HG02798 (cell line): ENCODE results near the gene OR7A5.
"Not testable (repeated sequence)": the region's sequence is repeated elsewhere in the genome, so short reads cannot be mapped to it uniquely, and the experiment has no call there.

Experiments used
- ATAC-seq: cut with Tn5 transposase; IDR thresholded peaks from one replicate; pipeline ENCODE4 v1.9.1; 2021; ENCODE audit warnings: mild to moderate bottlenecking; ENCODE audit not compliant: unreplicated experiment, poor library complexity

OR7A5 gene

GRCh38 chr19:14835011-14835410, at the start of gene OR7A5, which contains the start of gene OR7C1:
Gene OR7A5 (minus strand): TSS chr19:14835185. CDS start chr19:14828241, 6,944 bp downstream.
Gene OR7C1 (minus strand): TSS chr19:14835185. CDS start chr19:14800136, 35,049 bp downstream.
- no peak for ATAC-seq

GRCh38 chr19:14871619-14872230, 36.7 kb upstream of the OR7A5 start:
- no peak for ATAC-seq

GRCh38 chr19:14868497-14868896, 33.5 kb upstream of the OR7A5 start:
- ATAC-seq, result no peak

- ATAC-seq, result no peak
Measured at GRCh38 chr19:14848822-14849221, 13.8 kb upstream of the OR7A5 start, which contains the start of gene OR7A10. Gene OR7A10 (minus strand): TSS chr19:14848922. CDS start chr19:14841877, 7,045 bp downstream.

DNA sequence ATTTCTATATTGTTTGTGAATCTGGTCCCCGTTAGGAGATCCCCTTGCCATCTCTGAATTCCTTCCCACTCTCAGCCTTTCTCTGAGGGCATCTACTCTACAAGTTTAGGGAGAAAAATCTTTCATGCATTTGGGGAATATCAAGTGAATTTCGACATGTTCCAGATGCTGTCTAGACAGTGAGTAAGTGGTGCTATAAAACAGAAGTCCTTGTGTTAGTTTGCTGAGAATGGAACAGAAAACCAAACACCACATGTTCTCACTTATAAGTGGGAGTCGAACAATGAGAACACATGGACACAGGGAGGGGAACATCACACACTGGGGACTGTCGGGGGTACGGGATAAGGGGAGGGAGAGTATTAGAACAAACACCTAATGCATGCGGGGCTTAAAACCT, 8.6 kb upstream of the OR7A5 start:
- ATAC-seq, result no peak

DNA sequence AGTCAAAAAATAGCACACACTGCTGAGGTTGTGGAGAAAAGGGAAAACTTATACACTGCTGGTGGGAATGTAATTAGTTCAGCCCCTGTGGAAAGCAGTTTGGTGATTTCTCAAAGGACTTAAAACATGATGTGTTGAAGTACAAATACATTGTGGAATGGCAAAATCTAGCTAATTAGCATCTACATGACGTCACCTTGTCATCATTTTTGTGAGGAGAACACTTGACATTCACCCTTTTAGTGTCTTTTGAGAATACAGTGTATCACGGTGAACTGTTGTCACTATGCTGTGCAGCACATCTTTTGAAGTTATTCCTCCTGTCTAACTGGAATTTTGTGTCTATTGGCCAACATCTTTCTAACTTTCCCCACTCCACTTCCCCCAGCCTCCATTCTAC, 8.2 kb upstream of the OR7A5 start:
- ATAC-seq, result no peak

DNA sequence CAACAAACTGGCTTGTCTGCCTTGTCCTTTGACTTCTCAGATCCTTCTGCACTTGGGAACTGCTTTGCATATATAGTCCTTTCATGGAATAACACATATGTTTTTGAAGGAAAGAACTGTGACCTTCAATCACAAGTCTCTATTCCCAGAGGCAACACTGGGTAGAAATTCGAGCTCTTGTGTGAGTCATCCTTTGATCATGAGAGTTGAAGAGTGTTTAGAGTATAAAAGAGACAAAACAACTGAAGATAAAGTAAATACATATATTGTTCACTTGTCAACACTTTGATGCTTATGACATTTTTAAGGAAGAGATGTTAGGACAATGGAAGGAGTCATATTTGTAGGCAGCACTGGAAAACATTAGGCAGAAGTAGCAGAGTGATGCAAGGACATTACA, 5.2 kb upstream of the OR7A5 start:
- ATAC-seq, result no peak

GRCh38 chr19:14837391-14837790, 2.4 kb upstream of the OR7A5 start:
- ATAC-seq, result no peak

- no peak for ATAC-seq
Measured at GRCh38 chr19:14830702-14831101, 4.3 kb downstream of the OR7A5 start.

GRCh38 chr19:14826006-14826405, 9.0 kb downstream of the OR7A5 start:
- ATAC-seq, result no peak

DNA sequence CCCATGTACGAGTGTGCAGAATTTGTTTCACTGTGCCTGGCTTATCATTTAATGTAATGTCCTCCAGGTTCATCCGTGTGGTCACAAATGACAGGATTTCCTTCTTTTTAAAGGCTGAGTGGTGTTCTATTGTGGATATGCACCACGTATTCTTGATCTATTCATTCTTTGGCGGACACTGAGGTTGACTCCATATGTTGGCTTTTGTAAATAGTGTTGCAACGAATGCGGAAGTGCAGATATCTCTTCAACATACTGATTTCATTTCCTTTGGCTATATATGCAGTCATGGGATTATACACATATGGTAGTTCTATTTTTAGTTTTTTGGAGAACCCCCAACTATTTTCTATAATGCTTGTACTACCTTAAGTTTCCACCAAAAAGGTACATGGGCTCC, 13.0 kb downstream of the OR7A5 start:
- ATAC-seq, result no peak

GRCh38 chr19:14818588-14818987, 16.4 kb downstream of the OR7A5 start:
- no peak for ATAC-seq

DNA sequence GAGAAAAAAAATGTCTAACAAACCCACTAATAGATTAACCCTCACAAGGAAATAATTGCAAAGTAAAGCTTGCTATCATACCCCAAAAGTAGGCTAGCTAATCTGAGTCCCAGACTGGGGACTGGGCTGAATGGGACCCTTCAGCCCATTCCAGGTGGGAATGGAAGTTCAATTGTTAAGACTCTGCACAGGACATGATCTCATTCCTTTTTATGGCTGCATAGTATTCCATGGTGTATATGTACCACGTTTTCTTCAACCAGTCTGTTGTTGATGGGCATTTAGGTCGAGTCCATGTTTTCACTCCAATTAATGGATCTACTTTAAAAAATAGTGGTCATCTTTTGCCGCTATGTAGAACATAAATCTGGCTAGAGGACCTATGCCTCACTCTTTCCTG, 17.9 kb downstream of the OR7A5 start:
- ATAC-seq, result no peak

GRCh38 chr19:14814982-14815652, 19.9 kb downstream of the OR7A5 start:
- ATAC-seq, result no peak

GRCh38 chr19:14809272-14810057, 25.5 kb downstream of the OR7A5 start:
- no peak for ATAC-seq

- ATAC-seq, result no peak
Measured at GRCh38 chr19:14804765-14805164, 30.2 kb downstream of the OR7A5 start.

GRCh38 chr19:14798760-14799159, 36.2 kb downstream of the OR7A5 start:
- no peak for ATAC-seq

- ATAC-seq, result no peak
Measured at GRCh38 chr19:14796021-14796420, 39.0 kb downstream of the OR7A5 start.

DNA sequence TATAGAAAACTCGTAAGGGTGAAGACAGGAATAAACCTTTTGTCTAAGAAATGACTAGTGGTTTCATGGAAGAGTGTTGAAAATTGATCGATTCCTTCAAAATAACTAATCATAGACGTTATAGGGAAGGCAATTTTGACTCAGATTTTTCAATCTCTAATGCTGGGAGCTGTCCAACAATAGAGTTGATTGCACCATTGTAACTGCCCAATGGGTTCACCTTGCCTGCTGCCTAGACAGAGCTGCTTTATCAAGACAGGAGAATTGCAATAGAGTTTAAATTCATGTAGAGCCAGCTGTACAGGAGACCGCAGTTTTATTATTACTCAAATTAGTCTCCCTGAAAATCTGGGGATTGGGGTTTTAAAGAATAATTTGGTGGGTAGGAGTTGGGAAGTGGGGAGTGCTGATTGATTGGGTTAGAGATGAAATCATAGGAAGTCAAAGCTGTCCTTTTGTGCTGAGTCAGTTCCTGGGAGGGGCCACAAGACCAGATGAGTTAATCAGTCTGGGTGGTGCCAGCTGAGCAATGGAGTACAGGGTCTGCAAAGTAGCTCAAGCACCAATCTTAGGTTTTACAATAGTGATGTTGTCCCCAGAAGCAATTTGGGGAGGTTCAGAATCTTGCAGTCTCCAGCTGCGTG, 39.8 kb downstream of the OR7A5 start:
- ATAC-seq, result no peak

DNA sequence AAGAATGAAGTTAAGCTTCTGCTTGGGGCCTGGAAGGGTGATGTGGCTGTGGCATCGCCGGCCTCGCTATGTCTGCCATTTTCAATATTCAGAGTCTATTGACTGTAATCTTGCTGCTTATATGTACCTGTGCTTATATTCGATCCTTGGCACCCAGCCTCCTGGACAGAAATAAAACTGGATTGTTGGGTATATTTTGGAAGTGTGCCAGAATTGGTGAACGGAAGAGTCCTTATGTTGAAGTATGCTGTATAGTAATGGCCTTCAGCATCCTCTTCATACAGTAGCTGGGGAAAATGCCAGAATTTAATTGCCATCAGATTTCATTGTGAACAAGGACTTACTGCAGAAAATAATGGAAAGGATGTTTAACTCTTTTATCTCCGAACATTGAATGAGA, 42.7 kb downstream of the OR7A5 start:
- not testable (repeated sequence) for ATAC-seq

GRCh38 chr19:14786421-14786851, 48.5 kb downstream of the OR7A5 start:
- ATAC-seq, result no peak
